ENCODE results near the gene TIPIN. TPM values are rescaled to one million over a fixed set of nuclear protein-coding genes. Genes with fewer than 3 reads are reported as not detected.

The TIPIN gene
- total and polyA plus RNA-seq, 2 of the 8 experiments (the other 6 are each of a cell fraction or from before 2014, with no cell fraction given) = 8.5 to 24.7 TPM

- TF ChIP-seq RBBP5 (IDR thresholded peaks at IDR 0.05; ENCODE audit: borderline replicate concordance, low read depth, low read length) = no peak
These were observed 34.2 kb upstream of the TIPIN start (continued) for GRCh38 chr15:66390678-66391077.
